Measurements from ENCODE around the gene SIL1. TPM values are rescaled to one million over a fixed set of nuclear protein-coding genes. Genes with fewer than 3 reads are reported as not detected.

SIL1 gene
- total RNA-seq, 4 donors from 2014 or later: 17.4 to 122 (median 58.3) TPM

DNA sequence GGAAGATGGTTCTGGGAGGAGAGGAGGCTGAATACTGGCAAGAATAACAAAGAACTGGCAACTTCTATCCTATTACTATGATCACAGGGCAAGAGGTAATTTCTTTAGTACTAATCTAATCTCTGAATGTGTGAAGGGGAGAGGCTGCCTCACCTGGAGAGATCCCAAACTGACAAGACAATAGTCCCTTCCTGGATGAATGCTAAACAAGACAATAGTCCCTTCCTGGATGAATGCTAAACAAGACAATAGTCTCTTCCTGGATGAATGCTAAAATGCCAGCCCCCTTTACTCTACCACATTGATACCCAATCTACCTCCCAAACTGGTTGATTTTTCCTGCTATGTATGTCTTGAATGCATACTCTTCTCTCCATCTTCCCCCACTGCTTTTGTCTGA is 145.2 kb downstream of the SIL1 start:
- Histone ChIP-seq H3K4me1 (no peaks in the 10 kb centered on the region), H3K9me3 (no peaks in the 10 kb centered on the region), H3K27me3 (no peaks in the 10 kb centered on the region), H3K4me3 (no peak overlapping the region), H3K27ac (no peak overlapping the region), H3K36me3 (no peaks in the 10 kb centered on the region)
- intact Hi-C loops (cut with DNase I; ENCODE audit: low total_unique reads): no loop called here
- TF ChIP-seq, protein P1, sequence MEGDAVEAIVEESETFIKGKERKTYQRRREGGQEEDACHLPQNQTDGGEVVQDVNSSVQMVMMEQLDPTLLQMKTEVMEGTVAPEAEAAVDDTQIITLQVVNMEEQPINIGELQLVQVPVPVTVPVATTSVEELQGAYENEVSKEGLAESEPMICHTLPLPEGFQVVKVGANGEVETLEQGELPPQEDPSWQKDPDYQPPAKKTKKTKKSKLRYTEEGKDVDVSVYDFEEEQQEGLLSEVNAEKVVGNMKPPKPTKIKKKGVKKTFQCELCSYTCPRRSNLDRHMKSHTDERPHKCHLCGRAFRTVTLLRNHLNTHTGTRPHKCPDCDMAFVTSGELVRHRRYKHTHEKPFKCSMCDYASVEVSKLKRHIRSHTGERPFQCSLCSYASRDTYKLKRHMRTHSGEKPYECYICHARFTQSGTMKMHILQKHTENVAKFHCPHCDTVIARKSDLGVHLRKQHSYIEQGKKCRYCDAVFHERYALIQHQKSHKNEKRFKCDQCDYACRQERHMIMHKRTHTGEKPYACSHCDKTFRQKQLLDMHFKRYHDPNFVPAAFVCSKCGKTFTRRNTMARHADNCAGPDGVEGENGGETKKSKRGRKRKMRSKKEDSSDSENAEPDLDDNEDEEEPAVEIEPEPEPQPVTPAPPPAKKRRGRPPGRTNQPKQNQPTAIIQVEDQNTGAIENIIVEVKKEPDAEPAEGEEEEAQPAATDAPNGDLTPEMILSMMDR (IDR thresholded peaks at IDR 0.05): no peak
- TF ChIP-seq POLR2A (IDR thresholded peaks at IDR 0.05): no peak
- no peak for DNase-seq

DNA sequence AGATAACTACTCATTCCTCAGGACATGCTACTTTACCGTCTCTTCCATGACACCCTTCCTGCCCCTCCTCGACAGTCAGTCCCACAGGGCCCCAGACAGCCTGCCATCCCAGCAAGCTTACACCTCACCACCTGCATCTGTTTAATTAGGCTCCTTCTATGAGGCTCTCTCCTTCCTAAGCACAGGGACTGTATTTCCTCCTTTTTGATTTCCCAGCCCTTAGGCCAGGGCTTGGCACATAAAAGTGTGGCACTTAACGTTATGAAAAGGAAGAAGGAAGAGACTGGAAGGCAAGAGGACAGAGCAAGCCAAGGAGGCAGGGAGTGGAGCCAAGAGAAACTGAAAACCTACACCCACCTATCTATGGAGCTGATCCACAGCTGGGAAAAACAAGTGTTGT is 146.8 kb downstream of the SIL1 start:
- Histone ChIP-seq H3K4me1 (no peaks in the 10 kb centered on the region), H3K27ac (peak overlapping the region in 1 of 2 donors; percentile 42)

DNA sequence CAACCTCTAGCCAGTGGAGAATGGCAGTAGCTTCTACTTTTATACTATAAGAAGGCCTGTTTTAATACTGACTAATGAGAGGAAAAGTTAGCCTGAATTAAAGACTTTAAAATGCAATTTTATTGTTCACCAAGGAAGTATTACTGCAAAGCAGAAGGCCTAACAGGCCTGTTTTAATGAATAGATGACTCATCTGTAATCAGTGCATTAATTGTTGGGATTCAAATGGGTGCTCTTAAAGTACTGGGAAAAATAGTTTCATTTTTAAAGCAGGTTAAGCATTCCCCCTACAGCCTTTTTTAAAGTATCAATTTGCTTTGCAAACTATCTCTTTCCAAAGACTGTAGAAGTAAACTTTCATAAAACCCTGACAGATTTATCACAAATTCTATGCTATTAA is 147.7 kb downstream of the SIL1 start:
- no peaks in the 10 kb centered on the region for H3K27me3 ChIP-seq
- TF ChIP-seq POLR2A (IDR thresholded peaks at IDR 0.05): no peak
- TF ChIP-seq, protein P1 (IDR thresholded peaks at IDR 0.05): no peak
- intact Hi-C loops (cut with DNase I; ENCODE audit: low total_unique reads): no loop called here
- H3K9me3 ChIP-seq: no peaks in the 10 kb centered on the region
- peak overlapping the region; percentile 18 to 23 for H3K27ac ChIP-seq
- no peak overlapping the region for H3K4me3 ChIP-seq
- H3K36me3 ChIP-seq: no peaks in the 10 kb centered on the region
- no peaks in the 10 kb centered on the region for H3K4me1 ChIP-seq
- no peak for DNase-seq

More for the DNA sequence above, 146.8 kb downstream of the SIL1 start:
- no peak for TF ChIP-seq POLR2A (IDR thresholded peaks at IDR 0.05)
- TF ChIP-seq, protein P1 (IDR thresholded peaks at IDR 0.05): no peak
- Histone ChIP-seq H3K27me3 (no peaks in the 10 kb centered on the region), H3K9me3 (no peaks in the 10 kb centered on the region), H3K36me3 (no peaks in the 10 kb centered on the region), H3K4me3 (no peak overlapping the region)
- DNase-seq: no peak
- intact Hi-C loops (cut with DNase I; ENCODE audit: low total_unique reads): no loop called here

DNA sequence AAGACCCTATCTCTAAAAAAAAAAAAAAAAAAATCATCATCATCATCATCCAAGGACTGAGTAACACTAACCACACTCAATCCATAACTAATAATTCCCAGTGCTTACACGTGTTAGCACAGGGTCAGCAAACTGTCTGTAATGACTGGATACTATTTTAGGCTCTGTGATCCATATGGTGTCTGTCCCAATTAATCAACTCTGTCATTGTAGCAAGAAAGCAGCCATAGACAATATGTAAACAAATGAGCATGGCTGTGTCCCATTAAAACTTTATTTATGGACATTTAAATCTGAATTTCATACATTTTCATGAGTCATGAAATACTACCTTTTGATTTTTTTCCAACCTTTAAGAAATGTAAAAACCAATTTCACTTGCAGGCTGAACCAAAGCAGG is 148.4 kb downstream of the SIL1 start:
- H3K4me3 ChIP-seq: no peak overlapping the region
- no peaks in the 10 kb centered on the region for H3K36me3 ChIP-seq
- no peaks in the 10 kb centered on the region for H3K9me3 ChIP-seq
- TF ChIP-seq POLR2A (IDR thresholded peaks at IDR 0.05): no peak
- TF ChIP-seq, protein P1 (IDR thresholded peaks at IDR 0.05): no peak
- peak overlapping the region in 1 of 2 donors; percentile 18 for H3K27ac ChIP-seq
- DNase-seq: no peak
- intact Hi-C loops (cut with DNase I; ENCODE audit: low total_unique reads): no loop called here
- no peaks in the 10 kb centered on the region for H3K4me1 ChIP-seq
- H3K27me3 ChIP-seq: no peaks in the 10 kb centered on the region

DNA sequence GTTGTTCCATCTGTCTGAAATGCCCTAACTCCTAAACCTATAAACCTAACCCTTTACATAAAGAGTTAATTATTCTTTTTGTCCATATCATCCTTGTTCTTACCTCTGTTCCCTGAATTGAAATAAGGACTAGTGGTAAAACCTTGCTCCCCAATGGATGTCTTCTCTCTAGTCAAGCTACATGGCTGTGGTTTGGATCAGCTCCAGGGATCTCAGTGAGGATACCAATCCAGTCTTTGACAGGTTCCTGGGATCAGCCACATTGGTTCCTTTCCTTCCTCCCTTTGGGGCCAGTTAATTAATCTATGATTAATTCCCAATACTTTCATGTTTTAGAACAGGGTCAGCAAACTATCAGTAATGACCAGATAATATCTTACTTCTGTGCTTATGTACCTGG is 151.6 kb downstream of the SIL1 start:
- Histone ChIP-seq H3K4me3 (no peak overlapping the region), H3K9me3 (no peaks in the 10 kb centered on the region), H3K4me1 (no peaks in the 10 kb centered on the region), H3K36me3 (no peaks in the 10 kb centered on the region), H3K27me3 (no peaks in the 10 kb centered on the region), H3K27ac (no peak overlapping the region)
- no peak for DNase-seq
- intact Hi-C loops (cut with DNase I; ENCODE audit: low total_unique reads): no loop called here
- TF ChIP-seq POLR2A (IDR thresholded peaks at IDR 0.05): no peak
- TF ChIP-seq, protein P1 (IDR thresholded peaks at IDR 0.05): no peak

Measured in uterus (tissue), 4 donors.